ENCODE data around the gene CD7.

Gene CD7

GRCh38 chr17:82301300-82301915, 16.0 kb downstream of the CD7 start:
- Mint-ChIP-seq H3K4me3 (no peak overlapping the region), H3K36me3 (ENCODE audit: low read depth) (no peaks in the 10 kb centered on the region), H3K27me3 (ENCODE audit: low read depth) (peaks cover 6% of the 10 kb centered on the region), H3K27ac (no peak overlapping the region), H3K9me3 (no peaks in the 10 kb centered on the region), H3K4me1 (peaks cover 34% of the 10 kb centered on the region)
- TF ChIP-seq CTCF (IDR thresholded peaks at IDR 0.05; ENCODE audit: unreplicated experiment in 3 of 3): no peak

GRCh38 chr17:82300707-82301270, 16.6 kb downstream of the CD7 start:
- Mint-ChIP-seq H3K27ac (no peak overlapping the region), H3K4me1 (peaks cover 34% of the 10 kb centered on the region), H3K27me3 (ENCODE audit: low read depth) (peaks cover 6% of the 10 kb centered on the region), H3K36me3 (ENCODE audit: low read depth) (no peaks in the 10 kb centered on the region), H3K9me3 (no peaks in the 10 kb centered on the region), H3K4me3 (no peak overlapping the region)
- peak; percentile 60 to 71 (median 68) for TF ChIP-seq CTCF (IDR thresholded peaks at IDR 0.05; ENCODE audit: unreplicated experiment in 3 of 3)

- Mint-ChIP-seq H3K36me3 (ENCODE audit: low read depth) (no peaks in the 10 kb centered on the region), H3K4me1 (peaks cover 39% of the 10 kb centered on the region), H3K9me3 (no peaks in the 10 kb centered on the region), H3K27me3 (ENCODE audit: low read depth) (peaks cover 6% of the 10 kb centered on the region), H3K4me3 (no peak overlapping the region), H3K27ac (peak overlapping the region in 2 of 3 experiments; percentile 67 to 74)
- no peak for TF ChIP-seq CTCF (IDR thresholded peaks at IDR 0.05; ENCODE audit: unreplicated experiment in 3 of 3)
Observed at GRCh38 chr17:82300228-82300627, 17.2 kb downstream of the CD7 start.

- Mint-ChIP-seq H3K36me3 (ENCODE audit: low read depth) (no peaks in the 10 kb centered on the region), H3K4me1 (peaks cover 40% of the 10 kb centered on the region), H3K4me3 (peak overlapping the region in 1 of 3 experiments; percentile 13), H3K9me3 (no peaks in the 10 kb centered on the region), H3K27me3 (ENCODE audit: low read depth) (peaks cover 6% of the 10 kb centered on the region), H3K27ac (peak overlapping the region in 2 of 3 experiments; percentile 67 to 74)
- no peak for TF ChIP-seq CTCF (IDR thresholded peaks at IDR 0.05; ENCODE audit: unreplicated experiment in 3 of 3)
Observed at GRCh38 chr17:82299452-82299851, 18.0 kb downstream of the CD7 start.

- H3K9me3 Mint-ChIP-seq: no peaks in the 10 kb centered on the region
- H3K27ac Mint-ChIP-seq: peak overlapping the region in 1 of 3 experiments; percentile 88
- H3K27me3 Mint-ChIP-seq (ENCODE audit: low read depth): peaks cover 6% of the 10 kb centered on the region
- no peak for TF ChIP-seq CTCF (IDR thresholded peaks at IDR 0.05; ENCODE audit: unreplicated experiment in 3 of 3)
- H3K4me3 Mint-ChIP-seq: peak overlapping the region in 1 of 3 experiments; percentile 41
- no peaks in the 10 kb centered on the region for H3K36me3 Mint-ChIP-seq (ENCODE audit: low read depth)
- H3K4me1 Mint-ChIP-seq: peaks cover 40% of the 10 kb centered on the region
Observed at GRCh38 chr17:82298538-82299421, 18.6 kb downstream of the CD7 start.
